ENCODE results near the gene SUGP1. TPM values are rescaled to one million over a fixed set of nuclear protein-coding genes. Genes with fewer than 3 reads are reported as not detected.

Gene SUGP1
- total RNA-seq, 4 donors from 2014 or later = 16.1 to 40.2 (median 39.0) TPM

DNA sequence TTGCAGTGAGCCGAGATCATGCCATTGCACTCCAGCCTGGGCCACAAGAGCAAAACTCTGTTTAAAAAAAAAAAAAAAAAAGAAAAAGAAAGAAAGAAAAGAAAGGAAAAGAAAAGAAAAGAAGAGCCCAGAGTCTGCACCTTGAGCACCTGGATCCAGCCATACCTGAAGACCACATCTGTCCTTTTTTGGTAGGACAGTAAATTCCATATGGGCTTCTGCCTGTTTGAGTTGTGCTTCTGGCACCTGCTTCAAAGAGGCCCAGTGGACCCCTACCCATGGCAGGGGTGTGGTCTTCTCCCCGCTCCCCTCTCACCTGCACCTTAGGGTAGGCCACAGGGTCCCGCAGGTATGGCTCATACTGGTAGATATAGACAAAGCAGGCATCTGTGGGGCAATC is 53.0 kb downstream of the SUGP1 start:
- TF ChIP-seq POLR2A (IDR thresholded peaks at IDR 0.05) = no peak
- TF ChIP-seq, protein P1, sequence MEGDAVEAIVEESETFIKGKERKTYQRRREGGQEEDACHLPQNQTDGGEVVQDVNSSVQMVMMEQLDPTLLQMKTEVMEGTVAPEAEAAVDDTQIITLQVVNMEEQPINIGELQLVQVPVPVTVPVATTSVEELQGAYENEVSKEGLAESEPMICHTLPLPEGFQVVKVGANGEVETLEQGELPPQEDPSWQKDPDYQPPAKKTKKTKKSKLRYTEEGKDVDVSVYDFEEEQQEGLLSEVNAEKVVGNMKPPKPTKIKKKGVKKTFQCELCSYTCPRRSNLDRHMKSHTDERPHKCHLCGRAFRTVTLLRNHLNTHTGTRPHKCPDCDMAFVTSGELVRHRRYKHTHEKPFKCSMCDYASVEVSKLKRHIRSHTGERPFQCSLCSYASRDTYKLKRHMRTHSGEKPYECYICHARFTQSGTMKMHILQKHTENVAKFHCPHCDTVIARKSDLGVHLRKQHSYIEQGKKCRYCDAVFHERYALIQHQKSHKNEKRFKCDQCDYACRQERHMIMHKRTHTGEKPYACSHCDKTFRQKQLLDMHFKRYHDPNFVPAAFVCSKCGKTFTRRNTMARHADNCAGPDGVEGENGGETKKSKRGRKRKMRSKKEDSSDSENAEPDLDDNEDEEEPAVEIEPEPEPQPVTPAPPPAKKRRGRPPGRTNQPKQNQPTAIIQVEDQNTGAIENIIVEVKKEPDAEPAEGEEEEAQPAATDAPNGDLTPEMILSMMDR (IDR thresholded peaks at IDR 0.05) = no peak
- DNase-seq (ENCODE audit: low spot score in 2 of 2) = no peak
- WGBS, 2 donors = 95 to 97% methylated on average over 3 of the region's 3 CpGs
- no peak overlapping the region for H3K4me3 ChIP-seq (ENCODE audit: low read depth, poor library complexity, severe bottlenecking)
- intact Hi-C loops (cut with DNase I; ENCODE audit: low total_unique reads) = no loop called here

DNA sequence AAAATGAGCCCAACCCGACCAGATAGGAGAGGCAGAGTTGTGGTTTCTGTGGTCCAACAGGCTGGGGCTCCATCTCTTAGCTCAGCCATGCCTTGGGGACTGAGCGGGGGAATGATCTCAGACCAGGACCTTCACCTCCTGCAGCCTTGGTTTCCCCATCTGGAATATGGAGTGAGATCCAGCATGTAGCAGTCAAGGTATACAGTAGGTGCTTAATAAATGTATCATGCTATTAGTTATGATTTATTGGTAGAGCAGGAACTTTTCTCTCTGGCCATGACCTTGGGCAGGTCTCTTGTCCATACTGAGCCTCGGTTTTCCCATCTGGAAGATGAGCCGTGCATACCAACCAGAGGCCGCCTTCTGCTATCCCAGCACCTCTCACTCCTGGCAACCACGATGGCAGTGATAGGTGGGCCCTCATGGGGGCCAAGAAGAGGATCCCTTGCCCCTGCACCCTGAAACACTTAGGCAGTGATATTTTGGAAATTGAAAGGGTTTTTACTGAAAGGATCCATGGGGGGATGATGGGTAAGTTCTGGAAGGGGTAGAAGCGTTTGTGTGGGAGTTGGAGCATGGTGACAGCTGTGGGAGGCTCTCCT is 56.3 kb downstream of the SUGP1 start:
- TF ChIP-seq, protein P1 (IDR thresholded peaks at IDR 0.05) = no peak
- no peak for TF ChIP-seq POLR2A (IDR thresholded peaks at IDR 0.05)
- intact Hi-C loops (cut with DNase I; ENCODE audit: low total_unique reads) = no loop called here
- H3K4me3 ChIP-seq (ENCODE audit: low read depth, poor library complexity, severe bottlenecking) = no peak overlapping the region
- WGBS, 2 donors = 76 to 81% methylated on average over 7 of the region's 7 CpGs
- DNase-seq (ENCODE audit: low spot score in 2 of 2) = no peak

DNA sequence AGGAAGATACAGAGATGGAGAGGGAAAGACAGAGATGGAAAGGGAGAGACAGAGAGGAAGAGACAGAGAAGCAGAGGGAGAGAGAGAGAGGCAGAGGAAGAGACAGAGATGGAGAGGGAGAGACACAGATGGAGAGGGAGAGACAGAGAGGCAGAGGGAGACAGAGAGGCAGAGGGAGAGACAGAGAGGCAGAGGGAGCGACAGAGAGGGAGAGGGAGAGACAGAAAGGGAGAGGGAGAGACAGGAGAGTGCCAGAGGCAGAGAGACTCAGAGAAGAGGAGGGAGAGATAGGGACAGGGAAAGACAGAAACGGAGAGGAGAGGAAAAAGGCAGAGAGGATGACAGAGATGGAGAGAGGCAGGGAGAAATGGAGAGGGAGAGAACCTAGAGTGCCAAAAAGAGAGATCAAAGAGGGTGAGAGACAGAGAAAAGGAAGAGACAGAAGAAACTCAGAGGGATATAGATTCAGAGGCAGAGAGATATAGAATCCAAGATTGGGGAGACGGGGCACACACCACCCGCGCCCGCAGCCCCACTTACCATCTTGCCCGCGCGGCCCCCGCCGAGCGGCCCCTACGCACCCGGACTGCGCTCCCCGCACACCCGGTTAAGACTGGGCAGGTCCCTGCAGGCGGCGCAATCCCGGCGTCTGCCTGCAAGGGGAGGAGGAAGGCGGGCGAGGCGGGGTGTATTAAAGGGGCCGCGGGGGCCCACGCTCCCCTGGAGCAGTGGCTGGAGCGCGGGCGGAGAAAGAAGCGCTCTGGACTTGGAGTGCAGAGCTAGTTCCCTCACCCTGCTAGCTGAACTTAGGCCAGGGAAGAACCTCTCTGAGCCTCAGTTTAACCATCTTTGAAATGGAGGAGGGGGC is 57.9 kb downstream of the SUGP1 start:
- no peak for TF ChIP-seq POLR2A (IDR thresholded peaks at IDR 0.05)
- TF ChIP-seq, protein P1 (IDR thresholded peaks at IDR 0.05) = no peak
- DNase-seq (ENCODE audit: low spot score in 2 of 2) = no peak
- no peak overlapping the region for H3K4me3 ChIP-seq (ENCODE audit: low read depth, poor library complexity, severe bottlenecking)
- whole genome bisulfite sequencing, 2 donors = 5 to 7% methylated on average over 27 to 28 of the region's 31 CpGs
- intact Hi-C loops (cut with DNase I; ENCODE audit: low total_unique reads) = no loop called here

DNA sequence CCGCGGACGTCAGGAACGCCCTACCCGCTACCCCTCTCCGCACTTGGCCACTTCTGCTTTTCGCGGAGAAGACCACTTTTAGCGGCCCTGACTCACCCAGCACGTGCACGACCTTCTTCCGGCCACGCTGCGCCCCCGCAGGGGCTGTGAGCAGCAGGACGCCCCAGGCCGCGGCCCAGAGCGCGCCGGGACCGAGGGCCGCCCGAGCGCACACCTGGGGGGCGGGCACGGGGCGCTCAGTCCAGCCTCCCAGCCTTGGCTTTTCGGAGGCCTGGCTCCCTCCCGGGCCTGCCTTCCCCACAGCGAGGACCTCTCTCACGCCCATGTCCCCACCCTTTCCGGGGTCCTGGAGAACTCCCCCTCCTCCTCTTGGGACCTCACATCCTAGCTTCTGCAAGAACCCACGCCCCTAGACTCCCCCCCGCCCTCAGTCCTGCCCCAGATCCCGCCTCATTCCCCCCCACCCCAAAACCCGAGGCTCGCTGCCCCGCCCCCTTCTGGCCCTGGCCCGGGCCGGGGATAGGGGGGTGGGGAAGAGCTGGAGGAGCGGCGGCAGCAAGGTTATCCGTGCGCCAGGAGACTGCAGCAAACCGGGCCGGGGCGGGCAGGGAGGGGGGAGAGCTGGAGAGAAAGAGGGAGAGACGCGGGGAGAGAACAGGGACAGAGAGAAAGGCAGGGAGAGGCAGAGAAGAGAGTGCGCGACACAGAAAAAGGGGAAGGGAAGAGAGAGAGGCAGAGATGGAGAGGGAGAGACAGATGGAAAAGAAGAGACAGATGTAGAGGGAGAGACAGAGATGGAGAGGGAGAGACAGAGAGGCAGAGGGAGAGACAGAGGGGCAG is 58.7 kb downstream of the SUGP1 start:
- 2% methylated on average over 33 of the region's 52 CpGs for WGBS, 2 donors
- TF ChIP-seq, protein P1 (IDR thresholded peaks at IDR 0.05) = no peak
- no peak for TF ChIP-seq POLR2A (IDR thresholded peaks at IDR 0.05)
- intact Hi-C loops (cut with DNase I; ENCODE audit: low total_unique reads) = no loop called here
- DNase-seq (ENCODE audit: low spot score in 2 of 2) = no peak
- no peak overlapping the region for H3K4me3 ChIP-seq (ENCODE audit: low read depth, poor library complexity, severe bottlenecking)

DNA sequence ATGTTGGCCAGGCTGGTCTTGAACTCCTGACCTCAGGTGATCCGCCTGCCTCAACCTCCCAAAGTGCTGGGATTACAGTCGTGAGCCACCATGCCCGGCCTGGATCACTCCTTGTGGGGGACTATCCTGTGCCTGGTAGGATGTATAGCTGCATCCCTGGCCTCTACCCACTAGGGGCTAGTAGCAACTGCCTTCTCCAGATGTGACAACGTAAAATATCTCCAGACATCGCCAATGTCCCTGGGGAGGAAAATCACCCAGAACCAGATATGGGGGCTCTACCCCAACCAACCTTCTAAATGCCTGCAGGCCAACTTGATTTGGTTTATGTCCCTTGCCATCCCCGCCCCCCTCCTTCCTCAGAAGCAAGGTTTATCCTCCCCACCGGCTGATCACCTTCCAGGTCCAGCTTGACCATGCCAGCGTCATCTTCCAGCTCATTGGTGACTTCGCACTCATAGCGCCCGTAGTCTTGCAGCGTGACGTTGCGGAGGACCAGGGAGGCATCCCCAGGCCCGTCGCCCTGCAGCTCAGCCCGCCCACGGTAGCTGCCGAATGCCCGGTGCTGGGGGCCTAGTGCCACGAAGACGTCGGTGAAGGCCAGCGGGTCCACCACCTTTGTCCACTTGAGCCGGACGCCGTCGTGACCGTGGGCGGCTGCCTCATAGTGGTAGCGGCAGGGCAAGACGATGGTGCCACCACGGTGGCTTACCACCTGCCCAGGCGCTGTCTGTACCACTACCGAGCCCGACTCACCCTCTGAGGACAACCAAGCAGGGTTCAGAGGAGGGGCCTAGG is 59.7 kb downstream of the SUGP1 start:
- no peak overlapping the region for H3K4me3 ChIP-seq (ENCODE audit: low read depth, poor library complexity, severe bottlenecking)
- DNase-seq (ENCODE audit: low spot score in 2 of 2) = no peak
- 54 to 67% methylated on average over 21 to 36 of the region's 36 CpGs for WGBS, 2 donors
- intact Hi-C loops (cut with DNase I; ENCODE audit: low total_unique reads) = no loop called here
- TF ChIP-seq POLR2A (IDR thresholded peaks at IDR 0.05) = no peak
- TF ChIP-seq, protein P1 (IDR thresholded peaks at IDR 0.05) = no peak
